ENCODE data around the gene RUNX2. TPM values are rescaled to one million over a fixed set of nuclear protein-coding genes. Genes with fewer than 3 reads are reported as not detected.

Gene RUNX2
- total RNA-seq, 1 donor from 2014 or later: 1.8 TPM

GRCh38 chr6:45643126-45643525 is 315.0 kb downstream of the RUNX2 start:
- Mint-ChIP-seq H3K4me1 (peaks cover 16% of the 10 kb centered on the region), H3K36me3 (ENCODE audit: low read depth) (no peaks in the 10 kb centered on the region), H3K27me3 (no peaks in the 10 kb centered on the region), H3K9me3 (no peaks in the 10 kb centered on the region), H3K27ac (no peak overlapping the region), H3K4me3 (no peak overlapping the region)
- no peak for DNase-seq
- intact Hi-C loops (cut with micrococcal nuclease): no loop called here
- no peak for ATAC-seq (ENCODE audit: low read depth)
- ChIA-PET POLR2A (interaction anchor here (0.7 kb wide), 1 partner anchor 135 kb away, joined by 3 read pairs; no protein-coding TSS in a partner anchor), CTCF (interaction anchor here (0.6 kb wide), 1 partner anchor 31 kb away, joined by 3 read pairs; no protein-coding TSS in a partner anchor)
- no peak for TF ChIP-seq CTCF (IDR thresholded peaks at IDR 0.05)

- no peaks in the 10 kb centered on the region for H3K36me3 Mint-ChIP-seq (ENCODE audit: low read depth)
- no peaks in the 10 kb centered on the region for H3K27me3 Mint-ChIP-seq
- ATAC-seq (ENCODE audit: low read depth): no peak
- ChIA-PET CTCF (no interaction called here), POLR2A (no interaction called here)
- intact Hi-C loops (cut with micrococcal nuclease): loop anchor here (5.0 kb wide), 1 partner anchor 43 kb away; no protein-coding TSS in a partner anchor
- H3K4me1 Mint-ChIP-seq: peaks cover 16% of the 10 kb centered on the region
- no peak for DNase-seq
- no peaks in the 10 kb centered on the region for H3K9me3 Mint-ChIP-seq
- no peak overlapping the region for H3K27ac Mint-ChIP-seq
- TF ChIP-seq CTCF (IDR thresholded peaks at IDR 0.05): no peak
- H3K4me3 Mint-ChIP-seq: no peak overlapping the region
Observed at GRCh38 chr6:45644720-45645119, 316.6 kb downstream of the RUNX2 start.

GRCh38 chr6:45645302-45645701 is 317.2 kb downstream of the RUNX2 start:
- Mint-ChIP-seq H3K4me1 (peaks cover 16% of the 10 kb centered on the region), H3K27ac (peak overlapping the region; percentile 46), H3K27me3 (no peaks in the 10 kb centered on the region), H3K36me3 (ENCODE audit: low read depth) (no peaks in the 10 kb centered on the region), H3K9me3 (no peaks in the 10 kb centered on the region), H3K4me3 (no peak overlapping the region)
- DNase-seq (no peak), ATAC-seq (ENCODE audit: low read depth) (peak; percentile 56)
- intact Hi-C loops (cut with micrococcal nuclease): loop anchor here (5.0 kb wide), 1 partner anchor 42 kb away; no protein-coding TSS in a partner anchor
- no peak for TF ChIP-seq CTCF (IDR thresholded peaks at IDR 0.05)
- ChIA-PET CTCF (interaction anchor here (1.3 kb wide), 1 partner anchor 69 kb away, joined by 3 read pairs; no protein-coding TSS in a partner anchor), POLR2A (no interaction called here)

- no peaks in the 10 kb centered on the region for H3K36me3 Mint-ChIP-seq (ENCODE audit: low read depth)
- CTCF ChIA-PET: no interaction called here
- no peak for DNase-seq
- POLR2A ChIA-PET: no interaction called here
- peaks cover 16% of the 10 kb centered on the region for H3K4me1 Mint-ChIP-seq
- intact Hi-C loops (cut with micrococcal nuclease): loop anchor here (5.0 kb wide), 1 partner anchor 40 kb away; no protein-coding TSS in a partner anchor
- no peak overlapping the region for H3K4me3 Mint-ChIP-seq
- H3K27me3 Mint-ChIP-seq: no peaks in the 10 kb centered on the region
- no peak overlapping the region for H3K27ac Mint-ChIP-seq
- H3K9me3 Mint-ChIP-seq: no peaks in the 10 kb centered on the region
- ATAC-seq (ENCODE audit: low read depth): no peak
- no peak for TF ChIP-seq CTCF (IDR thresholded peaks at IDR 0.05)
Observed at GRCh38 chr6:45647341-45648261, 319.5 kb downstream of the RUNX2 start.

- CTCF ChIA-PET: no interaction called here
- H3K36me3 Mint-ChIP-seq (ENCODE audit: low read depth): no peaks in the 10 kb centered on the region
Observed at GRCh38 chr6:45648262-45648620, 320.1 kb downstream of the RUNX2 start.

More at GRCh38 chr6:45648262-45648620, 320.1 kb downstream of the RUNX2 start:
- intact Hi-C loops (cut with micrococcal nuclease): loop anchor here (5.0 kb wide), 1 partner anchor 39 kb away; no protein-coding TSS in a partner anchor
- Mint-ChIP-seq H3K27ac (no peak overlapping the region), H3K27me3 (peaks cover 3% of the 10 kb centered on the region), H3K4me1 (peaks cover 19% of the 10 kb centered on the region), H3K4me3 (no peak overlapping the region), H3K9me3 (no peaks in the 10 kb centered on the region)
- ATAC-seq (ENCODE audit: low read depth): no peak
- POLR2A ChIA-PET: no interaction called here
- DNase-seq: no peak
- TF ChIP-seq CTCF (IDR thresholded peaks at IDR 0.05): no peak
